Progenitor cell of endocrine pancreas (in vitro differentiated cells): ENCODE data around the gene CNIH3. TPM values are rescaled to one million over a fixed set of nuclear protein-coding genes. Genes with fewer than 3 reads are reported as not detected.

Experiments used
- DNase-seq: peaks from one replicate; pipeline ENCODE4 v3.0.0; 2021; ENCODE audit warnings: low spot score; ENCODE audit not compliant: unreplicated experiment
- H3K27ac Mint-ChIP-seq: 2 replicates; pipeline ENCODE4 v1.8.0; 2021; ENCODE audit warnings: mild to moderate bottlenecking, moderate library complexity, mixed read lengths
- H3K27me3 Mint-ChIP-seq: 2 replicates; pipeline ENCODE4 v1.8.0; 2021; ENCODE audit warnings: mixed read lengths
- H3K36me3 Mint-ChIP-seq: 2 replicates; pipeline ENCODE4 v1.8.0; 2022; ENCODE audit warnings: mixed read lengths; ENCODE audit not compliant: insufficient read depth
- H3K4me1 Mint-ChIP-seq: 2 replicates; pipeline ENCODE4 v1.8.0; 2021; ENCODE audit warnings: low read depth, mixed read lengths
- H3K4me3 Mint-ChIP-seq: 2 replicates; pipeline ENCODE4 v1.8.0; 2021; ENCODE audit warnings: low read depth, mild to moderate bottlenecking, moderate library complexity, mixed read lengths
- H3K9me3 Mint-ChIP-seq: 2 replicates; pipeline ENCODE4 v1.8.0; 2021; ENCODE audit warnings: low read depth, mixed read lengths
- CTCF ChIP-seq: fragments of 200-600 bp; sonication (generic); IDR thresholded peaks from one replicate; pipeline ENCODE4 v1.5.0; 2021; ENCODE audit warnings: antibody characterized with exemption, mild to moderate bottlenecking; ENCODE audit not compliant: unreplicated experiment
- total RNA-seq: library from RNA; stranded (reverse); gene quantifications from 2 replicates; pipeline ENCODE4 v1.2.1, GENCODE V29; 2021

The CNIH3 gene
- total RNA-seq, 1 donor from 2014 or later, result 3.2 TPM

- H3K9me3 Mint-ChIP-seq, result no peaks in the 10 kb centered on the region
- no peak overlapping the region for H3K4me3 Mint-ChIP-seq
- no peaks in the 10 kb centered on the region for H3K36me3 Mint-ChIP-seq
- TF ChIP-seq CTCF, result no peak
- DNase-seq, result no peak
- H3K27me3 Mint-ChIP-seq, result peaks cover 5% of the 10 kb centered on the region
- H3K4me1 Mint-ChIP-seq, result no peaks in the 10 kb centered on the region
- H3K27ac Mint-ChIP-seq, result no peak overlapping the region
These were observed 128.4 kb downstream of the CNIH3 start for GRCh38 chr1:224744521-224744920.

GRCh38 chr1:224745394-224745793, 129.3 kb downstream of the CNIH3 start:
- Mint-ChIP-seq H3K4me3 (no peak overlapping the region), H3K27ac (no peak overlapping the region), H3K9me3 (no peaks in the 10 kb centered on the region), H3K4me1 (no peaks in the 10 kb centered on the region), H3K27me3 (peaks cover 8% of the 10 kb centered on the region), H3K36me3 (no peaks in the 10 kb centered on the region)
- DNase-seq, result no peak
- TF ChIP-seq CTCF, result no peak

- no peaks in the 10 kb centered on the region for H3K4me1 Mint-ChIP-seq
- H3K36me3 Mint-ChIP-seq, result no peaks in the 10 kb centered on the region
- H3K27me3 Mint-ChIP-seq, result peaks cover 9% of the 10 kb centered on the region
- no peak overlapping the region for H3K27ac Mint-ChIP-seq
- no peak overlapping the region for H3K4me3 Mint-ChIP-seq
- no peak for TF ChIP-seq CTCF
- DNase-seq, result no peak
- no peaks in the 10 kb centered on the region for H3K9me3 Mint-ChIP-seq
These were observed 129.8 kb downstream of the CNIH3 start for GRCh38 chr1:224745924-224746323.

GRCh38 chr1:224747578-224747977, 131.5 kb downstream of the CNIH3 start:
- no peaks in the 10 kb centered on the region for H3K36me3 Mint-ChIP-seq
- no peaks in the 10 kb centered on the region for H3K4me1 Mint-ChIP-seq
- H3K27me3 Mint-ChIP-seq, result peaks cover 4% of the 10 kb centered on the region
- no peaks in the 10 kb centered on the region for H3K9me3 Mint-ChIP-seq
- no peak overlapping the region for H3K27ac Mint-ChIP-seq
- no peak for TF ChIP-seq CTCF
- DNase-seq, result no peak
- H3K4me3 Mint-ChIP-seq, result no peak overlapping the region

- DNase-seq, result no peak
- peaks cover 4% of the 10 kb centered on the region for H3K27me3 Mint-ChIP-seq
- H3K9me3 Mint-ChIP-seq, result no peaks in the 10 kb centered on the region
- H3K36me3 Mint-ChIP-seq, result no peaks in the 10 kb centered on the region
- peaks cover 1% of the 10 kb centered on the region for H3K4me1 Mint-ChIP-seq
- H3K27ac Mint-ChIP-seq, result no peak overlapping the region
- no peak for TF ChIP-seq CTCF
- H3K4me3 Mint-ChIP-seq, result no peak overlapping the region
These were observed 133.8 kb downstream of the CNIH3 start for GRCh38 chr1:224749916-224750315.
